CD4-positive, alpha-beta memory T cell (primary cell): ENCODE measurements around the gene INPP5A. TPM values are rescaled to one million over a fixed set of nuclear protein-coding genes. Genes with fewer than 3 reads are reported as not detected.

Experiments used
- CTCF ChIA-PET: fragments of 350-600 bp; sonication (Branson Sonifier 250); formaldehyde crosslinking; loops from one replicate; lab custom pipeline; 2021; ENCODE audit warnings: inconsistent platforms; ENCODE audit not compliant: partially characterized antibody; lab: Charles Lee
- POLR2A ChIA-PET: fragments of 350-600 bp; sonication (Branson Sonifier 250); formaldehyde crosslinking; loops from one replicate; lab custom pipeline; 2021; ENCODE audit not compliant: partially characterized antibody; lab: Charles Lee
- DNase-seq, 5 donors: peaks; one replicate each; pipeline versions ENCODE4 v3.0.0 to v3.0.0-alpha.2; 2020 to 2022; ENCODE audit warnings: mixed read lengths in 1 of 5
- H3K27ac ChIP-seq: one replicate; pipeline ENCODE4 v1.7.0; 2013; ENCODE audit warnings: low read depth, low read length
- H3K27me3 ChIP-seq: 2 replicates; pipeline ENCODE4 v1.7.0; 2013; ENCODE audit warnings: mild to moderate bottlenecking, low read length, moderate library complexity; ENCODE audit not compliant: insufficient read depth
- H3K36me3 ChIP-seq: 2 replicates; pipeline ENCODE4 v1.7.0; 2013; ENCODE audit warnings: mild to moderate bottlenecking, low read length, moderate library complexity; ENCODE audit not compliant: insufficient read depth
- H3K4me1 ChIP-seq: 2 replicates; pipeline ENCODE4 v1.7.0; 2013; ENCODE audit warnings: mild to moderate bottlenecking, low read length, moderate library complexity; ENCODE audit not compliant: insufficient read depth
- H3K4me3 ChIP-seq, 2 donors: one replicate each; pipeline ENCODE4 v1.7.0; 2013; ENCODE audit warnings: low read length in 2 of 2, mild to moderate bottlenecking in 1 of 2
- H3K9me3 ChIP-seq, 2 donors: one replicate each; pipeline ENCODE4 v1.7.0; 2013; ENCODE audit warnings: low read length in 2 of 2, control low read depth in 1 of 2; ENCODE audit not compliant: control insufficient read depth in 1 of 2
- H3K27ac Mint-ChIP-seq, 7 donors: one replicate each; pipeline ENCODE4 v1.8.0; 2020 to 2021; ENCODE audit warnings: mixed read lengths in 7 of 7, mild to moderate bottlenecking in 6 of 7, inconsistent platforms in 3 of 7, moderate library complexity in 3 of 7
- H3K27me3 Mint-ChIP-seq, 2 donors: one replicate each; pipeline ENCODE4 v1.8.0; 2020 to 2021; ENCODE audit warnings: mixed read lengths in 2 of 2
- H3K36me3 Mint-ChIP-seq, 2 donors: one replicate each; pipeline ENCODE4 v1.8.0; 2020 to 2021; ENCODE audit warnings: mixed read lengths in 2 of 2, inconsistent platforms in 1 of 2, mild to moderate bottlenecking in 1 of 2
- H3K4me1 Mint-ChIP-seq, 4 donors: one replicate each; pipeline ENCODE4 v1.8.0; 2020 to 2021; ENCODE audit warnings: mixed read lengths in 4 of 4, mild to moderate bottlenecking in 1 of 4
- H3K4me3 Mint-ChIP-seq, 8 donors: one replicate each; pipeline ENCODE4 v1.8.0; 2020 to 2021; ENCODE audit warnings: mixed read lengths in 8 of 8, mild to moderate bottlenecking in 7 of 8, moderate library complexity in 6 of 8, inconsistent platforms in 3 of 8
- H3K9me3 Mint-ChIP-seq, 8 donors: one replicate each; pipeline ENCODE4 v1.8.0; 2020 to 2021; ENCODE audit warnings: mixed read lengths in 8 of 8, mild to moderate bottlenecking in 5 of 8, inconsistent platforms in 3 of 8, moderate library complexity in 1 of 8
- intact Hi-C: fragments of 100-400 bp; cut with micrococcal nuclease; formaldehyde crosslinking; loops from one replicate; pipeline ENCODE4 v1.15.1; 2023
- polyA plus RNA-seq, 2 donors: library from polyadenylated mRNA; unstranded; fragments of 300-500 nt; fragmentation: Illumina TruSeq; gene quantifications; one replicate each; pipeline ENCODE4 v1.2.3, GENCODE V29; 2021
- total RNA-seq, 2 experiments: library from RNA; stranded (reverse); gene quantifications; one replicate each; pipeline ENCODE4 v1.2.3, GENCODE V29; 2021

Gene INPP5A
- total and polyA plus RNA-seq, 4 experiments from 2014 or later = 0.61 to 19.3 (median 10.8) TPM

- no peaks in the 10 kb centered on the region for H3K9me3 Mint-ChIP-seq
- no peaks in the 10 kb centered on the region for H3K27me3 Mint-ChIP-seq
- H3K4me3 Mint-ChIP-seq = no peak overlapping the region
- intact Hi-C loops = no loop called here
- POLR2A ChIA-PET = no interaction called here
- peaks cover 1 to 11% of the 10 kb centered on the region in 2 donors for H3K36me3 Mint-ChIP-seq
- peaks cover 15 to 42% (median 20%) of the 10 kb centered on the region in 4 donors for H3K4me1 Mint-ChIP-seq
- DNase-seq = no peak
- Histone ChIP-seq H3K36me3 (no peaks in the 10 kb centered on the region), H3K4me3 (no peak overlapping the region), H3K9me3 (no peaks in the 10 kb centered on the region), H3K4me1 (peaks cover 13% of the 10 kb centered on the region), H3K27ac (no peak overlapping the region), H3K27me3 (no peaks in the 10 kb centered on the region)
- H3K27ac Mint-ChIP-seq = no peak overlapping the region
- CTCF ChIA-PET = no interaction called here
Measured at GRCh38 chr10:132607491-132607890, 69.9 kb downstream of the INPP5A start.

GRCh38 chr10:132607961-132608495, 70.4 kb downstream of the INPP5A start:
- POLR2A ChIA-PET = no interaction called here
- H3K27me3 Mint-ChIP-seq = no peaks in the 10 kb centered on the region
- H3K27ac ChIP-seq = no peak overlapping the region
- CTCF ChIA-PET = no interaction called here
- peaks cover 1 to 6% of the 10 kb centered on the region in 2 donors for H3K36me3 Mint-ChIP-seq
- no peaks in the 10 kb centered on the region for H3K27me3 ChIP-seq
- intact Hi-C loops = no loop called here
- H3K4me1 Mint-ChIP-seq = peaks cover 13 to 39% (median 22%) of the 10 kb centered on the region in 4 donors
- H3K27ac Mint-ChIP-seq = no peak overlapping the region
- H3K4me3 Mint-ChIP-seq = no peak overlapping the region
- no peaks in the 10 kb centered on the region for H3K36me3 ChIP-seq
- DNase-seq = no peak
- no peaks in the 10 kb centered on the region for H3K9me3 Mint-ChIP-seq
- no peaks in the 10 kb centered on the region for H3K9me3 ChIP-seq
- H3K4me1 ChIP-seq = peaks cover 13% of the 10 kb centered on the region
- H3K4me3 ChIP-seq = no peak overlapping the region

GRCh38 chr10:132608511-132609195, 71.1 kb downstream of the INPP5A start:
- Histone ChIP-seq H3K4me3 (no peak overlapping the region), H3K36me3 (no peaks in the 10 kb centered on the region), H3K27ac (no peak overlapping the region), H3K9me3 (no peaks in the 10 kb centered on the region), H3K4me1 (peaks cover 13% of the 10 kb centered on the region), H3K27me3 (no peaks in the 10 kb centered on the region)
- Mint-ChIP-seq H3K27me3 (no peaks in the 10 kb centered on the region), H3K4me1 (peaks cover 11 to 39% (median 21%) of the 10 kb centered on the region in 4 donors), H3K27ac (no peak overlapping the region), H3K9me3 (no peaks in the 10 kb centered on the region), H3K36me3 (peaks cover 1 to 4% of the 10 kb centered on the region in 2 donors), H3K4me3 (no peak overlapping the region)
- DNase-seq = no peak
- CTCF ChIA-PET = no interaction called here
- POLR2A ChIA-PET = no interaction called here
- intact Hi-C loops = no loop called here

GRCh38 chr10:132609211-132609610, 71.6 kb downstream of the INPP5A start:
- CTCF ChIA-PET = no interaction called here
- Mint-ChIP-seq H3K36me3 (peaks cover 1 to 4% of the 10 kb centered on the region in 2 donors), H3K4me1 (peaks cover 9 to 38% (median 20%) of the 10 kb centered on the region in 4 donors), H3K27ac (peak overlapping the region in 1 of 7 donors; percentile 50), H3K9me3 (no peaks in the 10 kb centered on the region), H3K4me3 (no peak overlapping the region), H3K27me3 (no peaks in the 10 kb centered on the region)
- H3K27me3 ChIP-seq = no peaks in the 10 kb centered on the region
- H3K36me3 ChIP-seq = no peaks in the 10 kb centered on the region
- no peak for DNase-seq
- POLR2A ChIA-PET = no interaction called here
- no peaks in the 10 kb centered on the region for H3K9me3 ChIP-seq
- intact Hi-C loops = no loop called here
- no peak overlapping the region for H3K27ac ChIP-seq
- no peak overlapping the region for H3K4me3 ChIP-seq
- peaks cover 13% of the 10 kb centered on the region for H3K4me1 ChIP-seq

- peaks cover 10 to 39% (median 16%) of the 10 kb centered on the region in 4 donors for H3K4me1 Mint-ChIP-seq
Measured at GRCh38 chr10:132610071-132610701, 72.6 kb downstream of the INPP5A start.

GRCh38 chr10:132611026-132611910, 73.7 kb downstream of the INPP5A start:
- H3K27ac ChIP-seq = no peak overlapping the region
- H3K4me1 Mint-ChIP-seq = peaks cover 15 to 45% (median 25%) of the 10 kb centered on the region in 4 donors
- intact Hi-C loops = no loop called here
- peaks cover 8% of the 10 kb centered on the region in 2 donors for H3K36me3 Mint-ChIP-seq
- no peaks in the 10 kb centered on the region for H3K9me3 ChIP-seq
- H3K27me3 Mint-ChIP-seq = peaks cover 0 to 2% of the 10 kb centered on the region in 2 donors
- no peaks in the 10 kb centered on the region for H3K36me3 ChIP-seq
- no peak overlapping the region for H3K4me3 ChIP-seq
- no peaks in the 10 kb centered on the region for H3K27me3 ChIP-seq
- H3K9me3 Mint-ChIP-seq = peaks cover 0 to 3% (median under 1%) of the 10 kb centered on the region in 8 donors
- ChIA-PET CTCF (no interaction called here), POLR2A (no interaction called here)
- H3K4me3 Mint-ChIP-seq = no peak overlapping the region
- H3K4me1 ChIP-seq = peaks cover 26% of the 10 kb centered on the region
- no peak for DNase-seq
- peak overlapping the region in 4 of 7 donors; percentile 13 to 87 (median 46) for H3K27ac Mint-ChIP-seq

More at GRCh38 chr10:132610071-132610701, 72.6 kb downstream of the INPP5A start:
- H3K36me3 ChIP-seq = no peaks in the 10 kb centered on the region
- Mint-ChIP-seq H3K27me3 (no peaks in the 10 kb centered on the region), H3K36me3 (peaks cover 1 to 4% of the 10 kb centered on the region in 2 donors), H3K4me3 (no peak overlapping the region), H3K9me3 (no peaks in the 10 kb centered on the region), H3K27ac (peak overlapping the region in 1 of 7 donors; percentile 31)
- no peak overlapping the region for H3K4me3 ChIP-seq
- no peaks in the 10 kb centered on the region for H3K27me3 ChIP-seq
- ChIA-PET CTCF (no interaction called here), POLR2A (no interaction called here)
- no peaks in the 10 kb centered on the region for H3K9me3 ChIP-seq
- no peak overlapping the region for H3K27ac ChIP-seq
- H3K4me1 ChIP-seq = peaks cover 16% of the 10 kb centered on the region
- intact Hi-C loops = no loop called here
- no peak for DNase-seq
